ENCODE results near the gene GATB. TPM values are rescaled to one million over a fixed set of nuclear protein-coding genes. Genes with fewer than 3 reads are reported as not detected.

GATB gene
- total and polyA plus RNA-seq, 10 of the 15 experiments (the other 5 are each of a cell fraction or from before 2014, with no cell fraction given): 20.5 to 37.3 (median 30.5) TPM

DNA sequence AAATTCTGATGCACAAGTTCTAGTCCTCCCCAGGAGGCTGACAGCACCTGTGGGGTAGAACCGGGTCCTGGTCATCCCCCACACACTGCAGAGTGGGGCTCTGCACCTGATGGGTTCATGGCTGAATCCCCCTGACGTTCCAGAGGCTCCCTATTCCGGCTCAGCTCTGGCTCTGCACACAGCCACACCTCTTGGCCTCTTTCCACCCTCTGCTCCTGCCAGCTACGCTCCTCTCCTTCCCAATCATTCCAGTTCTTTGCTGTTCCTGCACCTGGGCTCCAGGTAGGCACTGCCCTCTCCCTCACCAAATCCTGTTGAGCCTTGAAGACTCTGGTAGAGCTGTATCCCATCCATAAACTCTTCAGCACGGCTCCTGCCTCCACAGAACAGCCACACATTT lies 75.5 kb downstream of the GATB start:
- POLR2A ChIA-PET: no interaction called here
- no peak for FAIRE-seq

More for the DNA sequence above, 75.5 kb downstream of the GATB start:
- no peaks in the 10 kb centered on the region for H3K4me1 ChIP-seq (ENCODE audit: control insufficient read depth, insufficient read depth, low read length)
- H2AFZ ChIP-seq (ENCODE audit: control insufficient read depth, low read depth, low read length): no peak overlapping the region
- 84% methylated on average over 5 of the region's 5 CpGs for WGBS (ENCODE audit: insufficient coverage, insufficient replicate concordance, low lambda C conversion rate, missing lambda C conversion rate)
- no peaks in the 10 kb centered on the region for H3K27me3 ChIP-seq (replicated peaks in 1 of 2; ENCODE audit: control insufficient read depth in 2 of 2, insufficient read depth in 2 of 2, low read length in 1 of 2)
- intact Hi-C loops (cut with micrococcal nuclease; ENCODE audit: unreplicated experiment): no loop called here
- ChIA-PET RAD21 (ENCODE audit: unreplicated experiment) (no interaction called here), SMC1A (ENCODE audit: uncharacterized antibody, unreplicated experiment) (no interaction called here), CTCF (interaction anchor here (1.5 kb wide), 1 partner anchor 18 kb away, joined by 3 read pairs; no protein-coding TSS in a partner anchor)
- no peak for TF ChIP-seq ATF7 (IDR thresholded peaks at IDR 0.05; ENCODE audit: low read depth)
- TF ChIP-seq, protein P1, sequence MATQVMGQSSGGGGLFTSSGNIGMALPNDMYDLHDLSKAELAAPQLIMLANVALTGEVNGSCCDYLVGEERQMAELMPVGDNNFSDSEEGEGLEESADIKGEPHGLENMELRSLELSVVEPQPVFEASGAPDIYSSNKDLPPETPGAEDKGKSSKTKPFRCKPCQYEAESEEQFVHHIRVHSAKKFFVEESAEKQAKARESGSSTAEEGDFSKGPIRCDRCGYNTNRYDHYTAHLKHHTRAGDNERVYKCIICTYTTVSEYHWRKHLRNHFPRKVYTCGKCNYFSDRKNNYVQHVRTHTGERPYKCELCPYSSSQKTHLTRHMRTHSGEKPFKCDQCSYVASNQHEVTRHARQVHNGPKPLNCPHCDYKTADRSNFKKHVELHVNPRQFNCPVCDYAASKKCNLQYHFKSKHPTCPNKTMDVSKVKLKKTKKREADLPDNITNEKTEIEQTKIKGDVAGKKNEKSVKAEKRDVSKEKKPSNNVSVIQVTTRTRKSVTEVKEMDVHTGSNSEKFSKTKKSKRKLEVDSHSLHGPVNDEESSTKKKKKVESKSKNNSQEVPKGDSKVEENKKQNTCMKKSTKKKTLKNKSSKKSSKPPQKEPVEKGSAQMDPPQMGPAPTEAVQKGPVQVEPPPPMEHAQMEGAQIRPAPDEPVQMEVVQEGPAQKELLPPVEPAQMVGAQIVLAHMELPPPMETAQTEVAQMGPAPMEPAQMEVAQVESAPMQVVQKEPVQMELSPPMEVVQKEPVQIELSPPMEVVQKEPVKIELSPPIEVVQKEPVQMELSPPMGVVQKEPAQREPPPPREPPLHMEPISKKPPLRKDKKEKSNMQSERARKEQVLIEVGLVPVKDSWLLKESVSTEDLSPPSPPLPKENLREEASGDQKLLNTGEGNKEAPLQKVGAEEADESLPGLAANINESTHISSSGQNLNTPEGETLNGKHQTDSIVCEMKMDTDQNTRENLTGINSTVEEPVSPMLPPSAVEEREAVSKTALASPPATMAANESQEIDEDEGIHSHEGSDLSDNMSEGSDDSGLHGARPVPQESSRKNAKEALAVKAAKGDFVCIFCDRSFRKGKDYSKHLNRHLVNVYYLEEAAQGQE (IDR thresholded peaks at IDR 0.05; ENCODE audit: low read depth, low read length): no peak
- no peak for TF ChIP-seq PRDM15 (CRISPR knock-in tag; IDR thresholded peaks at IDR 0.05)
- TF ChIP-seq, protein P2, sequence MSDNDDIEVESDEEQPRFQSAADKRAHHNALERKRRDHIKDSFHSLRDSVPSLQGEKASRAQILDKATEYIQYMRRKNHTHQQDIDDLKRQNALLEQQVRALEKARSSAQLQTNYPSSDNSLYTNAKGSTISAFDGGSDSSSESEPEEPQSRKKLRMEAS (IDR thresholded peaks at IDR 0.05; ENCODE audit: low read depth, low read length): no peak
- no peak for TF ChIP-seq FOXK2 (IDR thresholded peaks at IDR 0.05)
- no peak for TF ChIP-seq CREM (IDR thresholded peaks at IDR 0.05; ENCODE audit: low read depth)
- no peak for TF ChIP-seq NFYA (IDR thresholded peaks at IDR 0.05; ENCODE audit: borderline replicate concordance, low read depth, low read length)
- H3K36me3 ChIP-seq (ENCODE audit: control insufficient read depth in 2 of 2, insufficient read depth in 2 of 2, low read length in 1 of 2): no peaks in the 10 kb centered on the region; a peak in 1 of 4 replicates
- no peak overlapping the region for H3K9ac ChIP-seq (ENCODE audit: control insufficient read depth, insufficient read depth, low read length)
- in situ Hi-C loops (cut with MboI): no loop called here
- H3K9me3 ChIP-seq (replicated peaks; ENCODE audit: control insufficient read depth, insufficient read depth, low read length): no peaks in the 10 kb centered on the region
- DNase-seq (ENCODE audit: low read depth, low spot score) (no peak), ATAC-seq (no peak)
- no peak overlapping the region for H3K27ac ChIP-seq (ENCODE audit: control insufficient read depth, insufficient read depth)
- H3K4me2 ChIP-seq (ENCODE audit: control insufficient read depth, insufficient read depth): no peak overlapping the region
- no peaks in the 10 kb centered on the region for H3K79me2 ChIP-seq (ENCODE audit: control insufficient read depth, insufficient read depth, low read length)
- no peaks in the 10 kb centered on the region for H4K20me1 ChIP-seq (ENCODE audit: control insufficient read depth, insufficient read depth)
- BruUV-seq (replicated peaks): no TSS peak
- H3K4me3 ChIP-seq: no peak overlapping the region

All from GM12878 (cell line).